Measurements from ENCODE around the gene PPP1R17.

PPP1R17 gene

DNA sequence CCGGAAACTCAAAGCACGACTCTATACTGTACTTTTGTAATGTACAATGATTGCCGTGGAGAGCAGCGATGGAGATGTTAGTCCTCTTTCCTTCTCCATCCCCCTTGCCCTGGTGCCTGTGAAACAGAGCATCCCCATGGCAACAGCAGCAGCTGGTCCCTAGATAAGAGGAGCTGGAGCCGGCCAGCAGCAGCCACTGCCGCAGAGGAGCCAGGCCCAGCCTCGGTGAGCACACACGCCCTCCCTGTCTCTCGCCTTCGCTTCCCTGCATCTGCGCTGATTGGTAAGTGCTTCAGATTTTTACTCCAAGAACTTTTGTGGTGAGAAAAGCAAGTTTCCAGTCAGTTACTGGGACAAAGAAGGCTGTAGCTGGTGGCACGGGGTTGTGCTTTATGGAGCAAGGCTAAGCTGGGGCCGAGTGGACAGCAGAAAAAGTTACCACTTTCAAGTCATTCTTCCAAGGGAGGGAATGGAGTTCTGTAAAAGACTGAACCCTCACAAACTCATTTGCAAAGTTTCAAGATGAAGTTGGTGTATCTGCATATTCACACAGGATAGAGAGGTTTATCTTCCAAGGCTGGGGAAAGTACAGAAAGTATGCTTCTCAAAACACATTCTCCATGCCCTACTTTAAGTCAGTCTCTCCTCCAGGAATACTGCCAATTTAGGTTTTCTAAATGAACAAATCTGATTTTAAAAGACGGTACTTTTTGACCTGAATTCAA, at the start of gene PPP1R17:
TSS of gene PPP1R17 (plus strand) at position 192 of the 725 bp plus-strand sequence. CDS start 5,227 bp downstream, outside the sequence.
- DNase-seq: no peak

DNA sequence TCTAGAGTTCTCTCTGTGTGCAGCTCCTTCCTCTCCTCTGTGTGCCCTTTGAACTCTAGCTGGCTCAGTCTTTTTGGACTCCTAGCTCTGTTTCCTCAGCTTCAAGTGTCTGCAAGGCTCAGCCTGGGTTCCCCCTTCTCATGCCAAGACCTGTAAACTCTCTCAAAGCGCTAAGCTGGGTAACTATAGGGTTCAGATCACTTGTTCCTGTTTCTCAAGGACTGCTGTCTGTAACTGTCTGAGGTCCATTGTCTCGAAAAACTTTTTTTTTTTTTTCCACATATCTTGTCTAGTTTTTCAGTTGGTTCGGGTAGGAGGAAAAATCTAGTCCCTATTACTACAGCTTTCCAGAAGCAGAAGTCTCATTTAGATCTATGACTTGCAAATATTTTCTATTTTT, 46.6 kb upstream of the PPP1R17 start:
- no peak for DNase-seq

DNA sequence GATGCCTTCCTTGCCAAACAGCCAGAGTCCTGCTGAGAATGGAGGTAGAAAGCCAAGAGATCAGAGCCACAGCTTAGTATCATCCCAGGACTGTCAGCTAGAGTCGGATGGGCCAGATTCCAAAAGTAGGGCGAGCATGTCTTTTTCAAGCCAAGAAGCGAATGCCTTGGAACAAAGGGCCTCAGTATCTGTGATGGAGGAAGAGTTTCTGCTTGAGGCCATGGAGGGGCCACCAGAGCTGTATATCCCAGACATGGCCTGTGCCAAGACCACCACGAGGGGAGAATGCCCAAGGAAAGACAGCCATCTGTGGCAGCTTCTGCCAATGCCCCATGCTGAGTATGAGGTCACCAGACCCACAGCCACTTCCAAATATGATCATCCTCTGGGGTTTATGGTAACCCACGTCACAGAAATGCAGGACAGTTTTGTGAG, 44.3 kb upstream of the PPP1R17 start:
- DNase-seq: peak; percentile 54 to 80

DNA sequence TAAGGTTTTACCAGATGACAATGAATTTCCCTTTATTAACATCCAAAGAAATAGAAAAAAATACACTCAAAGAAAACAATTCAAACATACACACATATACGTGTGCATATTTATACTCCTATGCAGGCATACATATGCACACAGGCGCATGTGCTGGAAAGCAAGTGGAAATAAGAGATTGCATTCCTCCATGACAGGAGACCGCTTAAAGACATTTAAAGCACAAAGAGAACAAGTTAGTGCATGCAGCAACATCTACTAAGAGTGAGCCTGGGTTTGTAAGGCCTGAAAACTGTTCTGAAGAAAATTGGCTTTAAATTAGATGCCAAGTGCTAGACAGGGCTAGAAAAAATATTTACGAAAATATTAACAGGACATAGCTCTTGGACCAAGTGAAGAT, 40.1 kb upstream of the PPP1R17 start:
- no peak for DNase-seq

DNA sequence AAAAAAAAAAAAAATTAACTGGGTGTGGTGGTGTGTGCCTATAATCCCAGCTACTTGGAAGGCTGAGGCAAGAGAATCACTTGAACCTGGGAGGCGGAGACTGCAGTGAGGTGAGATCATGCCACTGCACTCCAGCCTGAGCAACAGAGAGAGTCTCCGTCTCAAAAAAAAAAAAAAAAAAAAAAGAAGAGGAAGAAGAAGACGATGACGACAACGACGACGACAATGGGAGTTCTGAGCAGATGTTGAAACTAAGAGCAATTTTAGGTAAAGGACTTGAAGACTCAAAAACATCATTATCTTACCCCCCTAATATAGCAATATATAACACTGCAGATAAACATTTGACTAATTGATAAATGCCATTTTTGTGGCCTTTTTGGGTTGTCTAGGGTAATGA, 39.5 kb upstream of the PPP1R17 start:
- no peak for DNase-seq

DNA sequence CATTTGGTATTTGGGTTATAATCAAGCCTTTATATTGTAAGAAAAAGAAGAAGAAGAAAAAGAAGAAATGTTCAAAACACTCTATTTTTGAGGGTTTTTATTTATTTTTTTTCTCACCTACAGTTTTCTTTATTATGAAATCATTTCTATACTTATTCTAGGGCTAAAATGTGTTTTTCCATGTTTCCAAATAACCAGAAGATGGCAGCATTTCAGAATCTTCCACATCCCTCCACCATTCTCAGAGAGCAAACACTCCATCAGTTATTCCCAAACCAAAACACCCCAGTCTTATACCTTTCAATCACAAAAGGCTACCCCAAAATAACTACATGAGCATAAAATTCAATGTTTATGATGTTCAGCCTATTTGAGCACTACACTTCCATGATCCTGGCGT, 38.7 kb upstream of the PPP1R17 start:
- DNase-seq: no peak

DNA sequence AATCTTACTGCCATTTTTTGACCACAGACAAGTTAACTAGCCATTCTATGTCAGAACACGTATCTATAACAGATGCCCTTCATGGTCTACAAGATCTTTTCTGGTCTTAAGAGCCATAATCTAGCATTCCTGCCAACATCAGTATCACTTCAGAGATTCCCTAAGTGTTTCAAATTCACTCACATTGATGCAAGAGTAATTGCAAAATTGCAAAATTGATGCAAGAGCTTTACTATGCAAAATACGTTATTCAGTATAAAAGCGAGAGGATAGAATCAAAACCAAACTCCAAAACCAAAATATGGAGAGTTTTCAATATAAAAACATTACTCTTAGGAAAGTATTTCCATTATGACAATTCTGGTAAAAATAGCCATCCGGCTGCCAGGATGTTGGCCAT, 38.1 kb upstream of the PPP1R17 start:
- DNase-seq: no peak

DNA sequence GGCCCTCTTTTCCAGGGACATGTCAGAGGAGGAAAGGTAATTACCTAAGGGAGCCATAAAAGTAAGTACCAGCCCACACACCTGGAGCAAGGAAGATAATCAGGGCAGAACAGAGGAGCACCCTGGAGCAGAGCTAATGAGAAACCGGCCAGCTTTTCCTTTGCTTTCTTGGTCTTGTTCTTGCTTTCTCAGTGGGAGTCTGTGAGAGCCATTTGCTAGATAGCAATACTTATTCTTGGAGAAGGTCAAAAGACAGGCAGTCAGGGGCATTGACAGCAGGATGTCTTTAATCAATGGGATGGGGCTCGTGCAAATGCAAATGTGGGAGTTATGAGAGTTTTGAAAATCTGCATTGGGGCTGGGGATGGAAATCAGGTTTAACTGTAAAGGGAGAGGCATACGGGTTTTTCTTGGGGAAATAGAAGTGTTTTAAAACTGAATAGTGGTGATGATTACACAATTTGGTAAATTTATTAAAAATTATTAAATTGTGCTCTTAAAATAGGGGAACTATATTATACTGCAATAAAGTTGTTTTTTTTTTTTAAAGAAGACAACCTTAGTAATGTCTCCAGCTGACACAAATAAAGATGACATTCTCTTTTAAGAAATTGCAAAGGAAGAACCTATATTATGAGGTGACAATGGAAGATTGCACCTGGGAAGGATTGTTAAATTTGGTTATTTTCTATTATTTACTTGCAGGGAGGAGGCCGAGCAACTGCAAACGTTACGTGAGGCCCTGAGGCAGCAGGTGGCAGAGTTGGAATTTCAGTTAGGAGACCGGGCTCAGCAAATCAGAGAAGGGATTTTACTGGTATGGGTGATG, 35.6 kb upstream of the PPP1R17 start:
- no peak for DNase-seq

DNA sequence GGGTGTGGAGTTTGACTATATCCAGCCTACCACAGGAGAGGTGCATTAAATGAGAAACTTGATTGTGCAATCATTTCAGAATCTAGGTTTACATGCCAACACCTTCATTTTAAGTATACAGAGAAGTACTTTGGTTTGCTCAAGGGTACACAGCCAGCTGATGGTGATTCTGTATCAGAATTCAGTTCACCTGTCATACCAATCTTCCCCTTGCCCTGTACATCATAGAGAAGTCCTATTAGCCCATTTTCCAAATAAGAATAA, 35.0 kb upstream of the PPP1R17 start:
- no peak for DNase-seq

DNA sequence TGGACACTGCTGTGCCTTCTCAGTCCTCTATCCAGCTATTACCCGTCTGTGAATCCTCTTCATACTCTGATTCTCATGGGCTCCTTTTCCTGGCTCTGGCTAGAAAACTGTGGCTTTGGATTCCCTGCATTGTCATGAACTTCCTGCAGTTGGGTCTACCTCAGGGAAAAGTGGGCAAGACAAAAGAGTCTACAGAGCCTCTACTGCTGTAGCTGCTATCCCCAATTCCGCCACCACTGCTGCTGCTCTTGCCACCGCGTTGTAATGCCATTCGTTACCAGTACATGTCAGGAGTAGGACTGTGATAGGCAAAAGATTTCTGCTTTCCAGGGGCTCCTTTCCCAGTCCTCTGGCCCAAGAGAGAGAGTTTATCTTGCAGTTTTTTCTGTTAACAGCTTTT, 23.9 kb upstream of the PPP1R17 start:
- DNase-seq: no peak

DNA sequence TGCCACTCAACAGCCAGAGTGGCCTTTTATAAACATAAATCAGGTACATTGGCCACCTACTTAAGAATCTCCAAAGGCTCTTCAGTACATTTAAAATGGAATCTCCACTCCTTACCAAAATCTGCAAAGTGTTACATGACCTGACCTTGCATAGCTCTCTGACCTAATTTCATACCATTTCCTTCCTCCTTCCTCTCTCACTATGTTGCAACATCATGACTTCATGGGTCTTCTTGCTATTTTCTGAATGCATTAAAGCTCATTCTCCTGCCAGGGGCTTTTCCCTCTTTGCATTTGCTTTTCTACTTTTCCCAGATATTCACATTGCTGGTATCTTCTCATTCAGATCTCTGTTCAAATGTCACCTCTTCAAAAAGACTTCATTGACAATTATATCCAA, 22.1 kb upstream of the PPP1R17 start:
- no peak for DNase-seq

DNA sequence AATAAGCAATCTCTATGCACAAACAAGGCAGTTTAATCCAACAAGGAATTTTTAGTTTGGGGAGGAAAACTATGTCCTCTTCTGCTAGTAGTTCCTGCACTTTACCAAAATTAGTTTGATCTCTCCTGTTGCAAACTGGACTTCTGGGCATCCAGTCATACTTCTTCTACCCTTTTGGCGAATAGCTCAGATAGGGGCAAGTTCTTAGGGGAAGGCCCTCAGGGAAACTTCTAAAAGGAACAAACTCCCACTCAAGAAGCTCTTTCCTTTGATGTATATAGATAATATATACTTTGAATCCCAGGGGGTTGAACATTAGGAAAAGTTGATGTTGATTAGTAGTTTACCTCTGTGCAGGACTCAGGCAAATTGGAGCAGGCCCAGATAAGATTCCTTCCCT, 21.5 kb upstream of the PPP1R17 start:
- DNase-seq: no peak

DNA sequence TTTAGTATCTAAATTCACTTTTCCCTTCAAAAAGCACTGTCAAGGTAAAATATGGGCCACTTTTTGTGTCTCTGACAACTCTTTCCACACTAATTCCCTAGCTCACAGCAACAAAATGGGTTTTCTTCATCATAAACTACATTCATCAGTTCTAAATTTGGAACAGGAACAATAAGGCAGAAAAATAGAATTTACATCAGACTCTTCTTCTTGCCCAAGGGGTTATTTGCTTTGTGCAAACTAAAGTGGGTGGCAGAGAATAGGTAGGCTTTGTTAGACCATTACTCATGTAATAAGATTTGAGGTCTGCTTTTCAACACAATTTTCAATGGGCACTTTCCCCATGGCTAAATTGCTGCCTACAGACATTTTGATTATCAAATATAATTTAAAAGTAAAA, 17.6 kb upstream of the PPP1R17 start:
- DNase-seq: no peak

DNA sequence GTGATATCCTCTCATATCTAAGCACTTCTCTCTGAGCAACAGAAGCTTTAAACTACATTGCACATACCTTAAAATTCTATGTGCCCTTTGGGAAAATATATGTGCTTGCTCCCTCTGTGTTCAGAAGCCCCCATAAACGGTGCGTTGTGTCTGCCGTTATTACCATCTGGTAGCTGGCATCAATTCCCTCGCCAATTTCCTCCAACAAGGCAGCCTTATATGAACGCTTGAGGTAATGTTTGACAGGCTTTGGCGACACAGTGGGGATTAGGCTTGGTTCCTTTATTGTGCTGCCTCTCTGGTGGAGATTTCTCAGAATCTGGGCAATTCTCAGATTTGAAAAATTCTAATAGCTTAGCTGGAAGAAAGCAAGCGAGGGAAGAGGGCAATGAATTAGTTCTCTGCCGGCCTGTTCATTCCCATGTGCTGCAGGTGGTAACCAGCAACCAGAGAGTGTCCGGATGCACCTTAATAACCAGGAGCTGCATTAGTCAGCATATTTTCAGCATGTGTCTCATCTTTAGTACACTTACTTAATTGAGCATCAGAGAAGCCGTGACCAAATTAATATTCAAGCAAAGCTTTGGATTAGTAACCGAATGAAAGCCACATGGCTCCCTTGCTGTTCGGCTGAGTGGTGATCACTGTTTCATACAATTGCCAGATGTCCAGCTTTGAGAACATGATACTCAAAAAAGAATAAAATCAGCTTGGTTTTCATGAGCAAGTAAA, 7.3 kb upstream of the PPP1R17 start:
- no peak for DNase-seq

DNA sequence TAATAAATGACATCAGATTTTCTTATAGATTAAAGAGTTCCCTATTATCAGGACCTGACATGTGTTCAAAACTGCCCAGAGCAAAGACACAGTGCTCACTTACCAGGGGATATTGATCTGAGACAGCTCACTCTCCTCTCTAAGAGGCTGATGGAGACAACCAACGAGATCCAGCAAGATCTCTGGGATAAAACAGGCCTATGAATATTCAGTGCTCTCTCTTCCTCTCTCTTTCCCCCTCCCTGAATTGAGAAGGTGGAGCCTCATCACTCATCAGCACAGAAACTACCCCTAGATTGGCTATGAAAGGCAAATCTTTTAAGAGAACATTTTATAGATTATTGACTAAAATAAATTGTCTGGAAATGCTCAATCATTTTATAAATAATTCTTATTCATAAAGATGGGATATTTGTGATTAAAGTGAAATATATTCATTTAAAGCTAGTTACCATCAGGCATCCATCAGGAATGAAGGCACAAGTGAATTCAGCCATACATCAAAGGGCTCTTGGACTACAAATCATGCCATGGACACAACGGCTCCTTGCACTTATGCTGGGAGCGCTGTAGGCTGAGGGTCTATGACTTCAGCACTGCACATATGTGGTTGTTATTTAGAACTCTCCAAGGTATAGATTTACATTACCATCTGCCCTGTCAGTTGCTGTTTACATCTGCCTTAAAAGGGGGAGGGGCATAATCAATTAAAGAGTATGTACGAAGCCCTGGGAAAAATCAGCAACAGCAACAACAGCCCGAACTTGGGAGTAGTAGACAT, 3.4 kb upstream of the PPP1R17 start:
- DNase-seq: no peak

DNA sequence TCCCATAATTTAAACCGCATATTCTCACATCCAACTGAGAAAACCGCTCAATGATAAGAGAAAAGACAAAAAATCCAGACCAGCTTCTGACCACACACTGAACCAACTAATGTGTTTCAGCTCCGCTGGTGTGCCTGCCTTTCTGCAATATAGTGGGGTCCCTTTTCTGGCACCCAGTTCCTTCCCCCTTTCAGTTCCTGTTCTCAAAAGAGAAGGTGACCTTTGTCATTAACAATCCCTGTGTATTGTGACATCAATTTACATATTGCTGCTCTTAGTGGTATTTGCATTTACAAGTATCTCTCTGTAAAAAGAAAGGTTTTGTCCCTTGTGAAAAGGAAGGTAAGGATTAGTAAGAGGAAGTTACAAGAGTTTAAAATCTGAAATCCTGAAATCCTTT, 1.4 kb downstream of the PPP1R17 start:
- DNase-seq: no peak

DNA sequence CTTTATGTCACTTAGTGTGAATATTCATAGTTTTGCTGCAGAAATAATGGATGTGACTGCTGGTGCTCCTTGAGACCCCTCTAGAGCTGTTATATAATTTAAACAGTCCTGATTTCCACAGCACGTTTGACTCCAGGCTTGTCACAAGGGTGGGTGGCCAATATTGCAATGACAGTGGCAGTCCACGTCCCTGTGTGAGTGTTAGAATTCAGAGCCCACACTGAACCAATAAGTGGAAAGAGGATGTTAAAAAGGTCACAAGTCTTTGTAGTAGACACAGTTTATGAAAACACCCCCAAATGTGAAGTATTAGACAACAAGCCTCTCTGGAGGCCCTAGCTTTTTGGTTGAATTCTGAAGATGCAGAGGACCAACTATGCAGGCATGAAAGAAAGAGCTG, 2.0 kb downstream of the PPP1R17 start:
- DNase-seq: no peak

DNA sequence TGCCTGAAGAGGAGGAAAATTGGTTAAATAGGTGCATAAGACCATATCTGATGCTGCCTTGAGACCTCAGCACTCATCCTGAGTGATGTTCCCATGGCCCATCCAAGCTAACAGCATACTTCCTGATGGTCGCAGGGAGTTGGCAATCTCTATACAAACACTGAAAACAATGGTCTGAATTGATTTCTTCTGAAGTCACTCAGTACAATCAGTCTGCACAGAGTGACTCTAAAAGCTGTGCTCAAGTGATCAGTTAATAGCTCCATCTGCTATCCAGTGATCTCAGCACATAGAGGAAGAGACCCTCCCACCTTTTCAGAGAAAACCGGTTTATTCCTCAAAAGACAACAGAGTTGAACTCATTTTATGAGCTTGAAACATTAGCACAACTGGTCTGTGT, 3.9 kb downstream of the PPP1R17 start:
- no peak for DNase-seq

DNA sequence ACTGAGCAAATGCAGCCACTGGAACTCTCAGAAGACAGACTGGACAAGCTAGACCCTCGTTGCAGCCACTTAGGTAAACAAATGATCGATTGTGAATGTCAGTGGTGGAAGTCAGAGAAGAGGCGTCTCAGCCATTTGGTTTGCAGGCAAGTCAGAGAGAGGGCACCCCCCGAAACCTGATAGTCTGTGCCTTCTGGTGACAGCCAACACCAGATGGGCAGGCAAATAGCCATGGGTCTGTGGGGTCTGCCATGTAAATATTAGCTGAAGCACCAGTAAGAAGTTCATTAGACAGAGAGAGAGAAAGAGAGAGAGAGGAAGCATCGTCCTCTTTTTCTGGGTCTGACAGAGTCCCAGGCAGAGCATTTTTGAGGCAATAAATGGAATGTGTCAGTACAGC, 5.4 kb downstream of the PPP1R17 start:
- no peak for DNase-seq

DNA sequence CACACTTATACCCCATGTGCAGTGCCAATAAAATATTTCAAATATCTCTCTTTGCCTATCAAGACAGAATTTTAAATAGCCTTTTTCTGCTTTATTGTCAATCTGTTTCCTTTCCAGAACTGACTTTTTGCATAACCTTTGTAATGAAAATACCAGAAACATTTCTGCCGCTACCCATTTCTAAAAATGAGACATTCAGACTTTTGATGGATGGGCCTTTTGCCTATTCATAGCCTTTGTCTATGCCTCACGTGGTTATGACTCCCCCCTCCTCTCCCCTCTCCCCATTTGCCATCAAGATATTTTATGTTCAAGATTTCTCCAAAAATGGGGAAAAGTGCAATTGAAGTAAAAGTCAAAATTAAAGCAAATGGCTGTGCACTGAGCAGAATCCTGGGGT, 5.9 kb downstream of the PPP1R17 start:
- no peak for DNase-seq

DNA sequence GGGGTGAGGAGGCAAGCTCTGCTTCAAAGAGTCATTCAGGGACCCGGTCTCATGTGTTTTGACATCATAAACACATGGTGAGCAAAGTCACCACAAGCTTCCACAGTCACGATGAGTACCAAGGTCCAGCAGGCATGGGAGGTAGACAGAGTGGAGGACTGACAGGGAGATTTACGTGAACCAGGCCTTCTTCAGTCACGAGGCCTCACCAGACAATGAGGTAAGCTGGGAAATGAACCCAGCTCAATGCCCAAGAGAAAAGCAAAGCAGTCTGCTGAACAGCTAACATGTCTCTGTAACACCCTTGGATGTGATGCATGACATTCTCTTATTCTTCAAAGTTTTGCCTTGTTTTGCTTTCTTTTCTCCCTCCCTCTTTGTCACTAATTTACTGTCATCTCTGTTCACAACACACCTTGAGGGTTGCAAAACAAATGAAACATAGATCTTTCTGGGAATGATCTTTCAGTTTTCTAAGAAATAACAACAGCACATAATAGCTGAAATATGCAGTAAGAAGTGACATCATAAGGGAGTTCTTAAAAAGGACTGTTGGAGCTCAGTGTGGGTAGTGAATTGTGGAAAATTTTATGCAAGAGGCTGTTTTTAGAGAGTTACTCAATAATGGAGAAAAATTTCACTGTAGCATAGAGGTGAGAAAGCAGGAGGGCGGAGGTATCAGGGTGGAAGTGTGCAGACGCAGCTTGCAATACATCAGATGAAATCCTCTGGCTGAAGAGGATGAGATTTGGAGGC, 9.0 kb downstream of the PPP1R17 start:
- no peak for DNase-seq

DNA sequence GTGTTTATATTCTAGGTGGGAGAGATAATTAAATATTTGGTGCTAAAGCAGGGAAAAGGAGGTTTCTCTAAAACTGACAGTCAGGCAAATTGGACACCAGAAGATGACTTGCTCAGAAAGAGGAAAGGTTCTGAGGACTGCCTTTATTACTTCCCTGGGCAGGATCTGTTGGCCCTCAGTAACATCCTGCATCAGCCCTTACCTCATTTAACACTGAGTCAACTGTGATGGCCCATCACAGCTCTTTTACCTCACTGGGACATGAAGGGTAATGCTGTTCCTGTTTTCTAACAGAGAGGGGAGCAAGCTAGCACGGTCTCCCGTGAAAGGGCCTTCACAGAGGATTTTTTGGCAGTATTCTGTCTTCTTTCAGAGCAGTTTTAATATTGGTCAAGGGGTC, 12.0 kb downstream of the PPP1R17 start:
- DNase-seq: no peak
